ENCODE data around the gene GAL3ST2.
"Not testable (repeated sequence)": the region's sequence is repeated elsewhere in the genome, so short reads cannot be mapped to it uniquely, and the experiment has no call there.

Gene GAL3ST2

DNA sequence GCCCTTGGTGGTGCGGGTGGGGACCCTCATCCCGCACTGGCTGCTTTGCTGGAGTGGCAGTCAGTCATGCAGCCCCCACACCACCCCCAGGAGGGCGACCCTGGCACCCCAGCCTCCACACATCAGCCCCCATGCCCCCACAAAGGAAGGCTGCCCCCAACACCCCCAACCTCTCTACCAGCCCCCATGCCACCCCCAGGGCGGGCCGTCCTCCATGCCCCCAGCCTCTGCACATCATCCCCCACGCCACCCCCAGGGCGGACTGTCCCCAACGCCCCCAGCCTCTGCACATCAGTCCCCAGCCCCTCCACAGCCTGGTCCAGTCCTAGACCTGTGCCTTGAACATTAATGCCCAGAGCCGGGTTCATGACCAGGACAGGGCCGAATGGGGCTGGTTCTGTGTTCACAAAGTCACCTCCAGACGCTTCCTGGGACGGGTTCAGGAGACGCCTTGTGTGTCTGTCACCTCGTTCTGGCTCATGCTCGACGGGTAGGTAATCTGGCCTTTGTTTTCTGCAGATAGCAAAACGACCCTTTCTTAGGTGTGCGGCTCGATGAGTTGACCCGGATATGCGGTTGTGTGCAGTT is 23.8 kb upstream of the GAL3ST2 start:
- TF ChIP-seq, protein P1, sequence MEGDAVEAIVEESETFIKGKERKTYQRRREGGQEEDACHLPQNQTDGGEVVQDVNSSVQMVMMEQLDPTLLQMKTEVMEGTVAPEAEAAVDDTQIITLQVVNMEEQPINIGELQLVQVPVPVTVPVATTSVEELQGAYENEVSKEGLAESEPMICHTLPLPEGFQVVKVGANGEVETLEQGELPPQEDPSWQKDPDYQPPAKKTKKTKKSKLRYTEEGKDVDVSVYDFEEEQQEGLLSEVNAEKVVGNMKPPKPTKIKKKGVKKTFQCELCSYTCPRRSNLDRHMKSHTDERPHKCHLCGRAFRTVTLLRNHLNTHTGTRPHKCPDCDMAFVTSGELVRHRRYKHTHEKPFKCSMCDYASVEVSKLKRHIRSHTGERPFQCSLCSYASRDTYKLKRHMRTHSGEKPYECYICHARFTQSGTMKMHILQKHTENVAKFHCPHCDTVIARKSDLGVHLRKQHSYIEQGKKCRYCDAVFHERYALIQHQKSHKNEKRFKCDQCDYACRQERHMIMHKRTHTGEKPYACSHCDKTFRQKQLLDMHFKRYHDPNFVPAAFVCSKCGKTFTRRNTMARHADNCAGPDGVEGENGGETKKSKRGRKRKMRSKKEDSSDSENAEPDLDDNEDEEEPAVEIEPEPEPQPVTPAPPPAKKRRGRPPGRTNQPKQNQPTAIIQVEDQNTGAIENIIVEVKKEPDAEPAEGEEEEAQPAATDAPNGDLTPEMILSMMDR (IDR thresholded peaks at IDR 0.05; ENCODE audit: extremely low read depth, insufficient read depth, missing control alignments), result no peak
- no peak for DNase-seq (ENCODE audit: low spot score)
- in situ Hi-C loops (cut with MboI; ENCODE audit: low pct_unique_long_range_greater_than_20kb, low sequenced_read_pairs, unreplicated experiment), result no loop called here

DNA sequence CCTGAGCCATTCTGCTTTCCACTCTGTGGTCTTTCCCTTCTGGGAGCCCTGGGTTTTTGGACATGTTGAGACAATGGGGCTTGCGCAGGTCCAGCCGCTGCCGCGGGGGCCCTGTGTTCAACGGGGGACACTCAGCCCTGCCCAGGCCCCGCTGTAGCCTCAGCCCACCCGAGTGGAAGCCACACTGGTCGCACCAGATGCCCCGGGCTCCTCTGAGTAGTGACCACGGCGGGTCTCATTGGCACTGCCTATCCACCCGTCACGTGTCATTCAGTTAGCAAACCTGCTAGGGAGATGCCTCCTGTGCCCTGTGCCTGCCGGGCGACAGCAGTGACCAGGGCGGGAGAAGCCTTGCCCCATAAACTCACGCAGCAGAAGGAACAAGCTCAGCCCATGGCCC is 23.1 kb upstream of the GAL3ST2 start:
- no peak for DNase-seq (ENCODE audit: low spot score)
- TF ChIP-seq, protein P1 (IDR thresholded peaks at IDR 0.05; ENCODE audit: extremely low read depth, insufficient read depth, missing control alignments), result no peak
- in situ Hi-C loops (cut with MboI; ENCODE audit: low pct_unique_long_range_greater_than_20kb, low sequenced_read_pairs, unreplicated experiment), result no loop called here

DNA sequence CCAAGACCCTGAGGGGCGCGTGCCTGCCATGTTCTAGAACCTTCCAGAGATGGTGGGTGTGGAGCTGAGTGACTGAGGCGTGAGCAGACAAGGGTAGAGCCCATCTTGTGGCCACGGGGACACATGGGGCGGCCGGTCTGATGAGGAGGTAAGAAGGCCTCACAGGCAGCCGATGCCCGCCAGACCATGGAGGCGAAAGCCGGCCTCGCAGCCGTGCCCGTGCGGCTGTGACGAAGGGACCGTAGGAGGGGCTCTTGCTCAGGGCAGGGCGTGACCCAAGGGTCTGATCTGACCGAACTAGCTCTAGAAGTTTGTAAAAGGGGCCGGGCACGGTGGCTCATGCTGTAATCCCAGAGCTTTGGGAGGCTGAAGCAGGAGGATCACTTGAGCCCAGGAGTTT is 22.6 kb upstream of the GAL3ST2 start:
- no peak for DNase-seq (ENCODE audit: low spot score)
- in situ Hi-C loops (cut with MboI; ENCODE audit: low pct_unique_long_range_greater_than_20kb, low sequenced_read_pairs, unreplicated experiment), result no loop called here
- TF ChIP-seq, protein P1 (IDR thresholded peaks at IDR 0.05; ENCODE audit: extremely low read depth, insufficient read depth, missing control alignments), result no peak

DNA sequence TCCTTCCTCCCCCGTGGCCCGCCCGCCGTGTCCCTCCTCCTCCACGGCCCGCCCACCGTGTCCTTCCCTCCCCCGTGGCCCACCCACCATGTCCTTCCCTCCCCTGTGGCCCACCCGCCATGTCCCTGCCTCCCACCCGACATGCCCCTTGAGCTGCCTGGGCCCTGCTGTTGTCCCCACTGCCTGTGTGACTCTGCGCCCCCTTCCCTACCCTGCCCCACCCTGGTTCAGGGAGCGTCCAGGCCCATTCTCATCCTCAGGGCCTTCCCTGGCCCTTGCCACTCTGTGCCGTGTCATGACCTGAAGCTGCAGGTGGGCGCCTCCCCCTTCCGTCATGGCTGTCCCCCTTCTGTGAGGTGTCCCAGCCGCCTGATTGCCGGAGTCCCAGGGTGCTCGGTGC is 21.5 kb upstream of the GAL3ST2 start:
- DNase-seq (ENCODE audit: low spot score), result no peak
- TF ChIP-seq, protein P1 (IDR thresholded peaks at IDR 0.05; ENCODE audit: extremely low read depth, insufficient read depth, missing control alignments), result no peak
- in situ Hi-C loops (cut with MboI; ENCODE audit: low pct_unique_long_range_greater_than_20kb, low sequenced_read_pairs, unreplicated experiment), result no loop called here

DNA sequence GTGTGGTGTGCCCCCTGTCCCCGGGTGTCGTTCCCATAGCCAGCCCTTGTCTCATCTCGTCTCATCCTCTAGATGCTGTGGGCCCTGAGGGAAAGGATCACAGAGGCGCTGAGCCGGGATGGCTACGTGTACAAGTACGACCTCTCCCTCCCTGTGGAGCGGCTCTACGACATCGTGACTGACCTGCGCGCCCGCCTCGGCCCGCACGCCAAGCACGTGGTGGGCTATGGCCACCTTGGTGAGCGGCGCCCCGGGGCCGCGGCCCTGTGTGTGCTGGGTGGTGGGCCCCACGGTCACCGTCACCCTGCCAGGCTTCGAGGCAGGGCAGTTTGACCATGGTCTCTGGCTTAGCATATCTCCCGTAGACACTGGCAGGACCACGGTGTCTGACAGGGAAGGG is 20.8 kb upstream of the GAL3ST2 start:
- TF ChIP-seq, protein P1 (IDR thresholded peaks at IDR 0.05; ENCODE audit: extremely low read depth, insufficient read depth, missing control alignments), result no peak
- in situ Hi-C loops (cut with MboI; ENCODE audit: low pct_unique_long_range_greater_than_20kb, low sequenced_read_pairs, unreplicated experiment), result no loop called here
- no peak for DNase-seq (ENCODE audit: low spot score)

DNA sequence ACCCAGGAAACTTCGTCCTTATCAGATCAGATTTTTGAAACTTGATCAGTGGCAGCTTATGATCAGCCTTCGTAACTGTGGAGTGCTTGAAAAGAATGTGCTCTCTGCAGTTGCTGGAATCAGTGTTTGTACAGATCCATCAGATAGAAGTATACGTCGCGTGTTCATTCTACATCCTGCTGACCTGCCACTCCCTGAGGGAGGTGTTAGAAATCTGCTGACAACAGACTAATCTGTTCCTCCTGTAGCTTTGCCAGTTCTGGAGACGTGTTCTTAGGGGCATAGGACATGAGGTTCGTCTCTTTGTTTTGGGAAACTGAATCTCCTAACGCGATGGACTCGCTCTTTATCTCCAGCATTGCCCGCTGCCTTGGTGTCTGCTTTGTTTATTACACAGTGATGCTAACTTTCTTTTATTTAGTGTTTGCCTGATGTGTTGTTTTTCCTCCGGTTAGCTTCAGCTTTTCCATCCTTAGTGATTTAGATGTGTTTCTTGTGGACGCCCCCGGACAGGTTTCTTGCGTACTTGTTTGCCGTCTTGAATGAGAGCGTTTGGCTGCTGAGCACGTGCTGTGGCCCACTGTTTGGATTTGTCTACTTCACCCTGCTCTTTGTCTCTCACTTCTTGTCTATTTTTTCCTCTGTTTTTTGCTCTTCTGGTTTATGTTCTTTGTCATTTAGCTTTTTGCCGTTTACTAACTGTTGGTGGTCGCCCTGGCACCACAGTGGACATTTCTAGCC is 17.4 kb upstream of the GAL3ST2 start:
- in situ Hi-C loops (cut with MboI; ENCODE audit: low pct_unique_long_range_greater_than_20kb, low sequenced_read_pairs, unreplicated experiment), result no loop called here
- DNase-seq (ENCODE audit: low spot score), result no peak
- TF ChIP-seq, protein P1 (IDR thresholded peaks at IDR 0.05; ENCODE audit: extremely low read depth, insufficient read depth, missing control alignments), result no peak

DNA sequence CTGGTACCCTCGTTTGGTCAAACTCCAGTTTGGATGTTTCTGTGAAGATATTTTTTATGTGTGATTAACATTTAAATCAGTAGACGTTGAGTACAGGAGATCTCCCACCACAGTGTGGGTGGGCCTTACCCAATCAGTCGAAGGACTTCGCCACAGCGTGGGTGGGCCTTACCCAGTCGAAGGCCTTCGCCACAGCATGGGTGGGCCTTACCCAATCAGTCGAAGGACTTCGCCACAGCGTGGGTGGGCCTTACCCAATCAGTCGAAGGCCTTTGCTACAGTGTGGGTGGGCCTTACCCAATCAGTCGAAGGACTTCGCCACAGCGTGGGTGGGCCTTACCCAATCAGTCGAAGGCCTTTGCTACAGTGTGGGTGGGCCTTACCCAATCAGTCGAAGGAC is 16.7 kb upstream of the GAL3ST2 start:
- DNase-seq (ENCODE audit: low spot score); in situ Hi-C loops (cut with MboI; ENCODE audit: low pct_unique_long_range_greater_than_20kb, low sequenced_read_pairs, unreplicated experiment): not testable (repeated sequence)

Measured in GM13977 (cell line).